SK-N-SH treated with all-trans-retinoic acid at 6 μM for 48 hours (cell line): Measurements from ENCODE around the gene SART3.

ENCODE experiments used
- ATAC-seq: fragments of 200-7000 bp; cut with Tn5 transposase; 3 replicates; pipeline ENCODE4 v1.9.1; 2020; ENCODE audit warnings: mild to moderate bottlenecking, moderate library complexity
- ARNTL ChIP-seq: fragments of 450-650 bp; formaldehyde crosslinking; IDR thresholded peaks from 2 replicates; pipeline ENCODE4 v1.5.0; 2020; ENCODE audit warnings: low read depth, mild to moderate bottlenecking, moderate library complexity, borderline replicate concordance
- BACH2 ChIP-seq: fragments of 250-450 bp; sonication (Bioruptor Pico); IDR thresholded peaks from 2 replicates; pipeline ENCODE4 v1.9.0; 2021; ENCODE audit warnings: mild to moderate bottlenecking, borderline replicate concordance
- CSDC2 ChIP-seq: fragments of 250-450 bp; sonication (Bioruptor Pico); IDR thresholded peaks from 2 replicates; pipeline ENCODE4 v1.5.0; 2020; ENCODE audit warnings: mild to moderate bottlenecking, moderate library complexity
- CSRNP3 ChIP-seq: fragments of 250-450 bp; sonication (Bioruptor Pico); IDR thresholded peaks from 2 replicates; pipeline ENCODE4 v1.5.1; 2021; ENCODE audit warnings: mild to moderate bottlenecking, moderate library complexity
- ESRRG ChIP-seq: fragments of 250-450 bp; sonication (Bioruptor Pico); IDR thresholded peaks from 2 replicates; pipeline ENCODE4 v1.6.1; 2021; ENCODE audit warnings: mild to moderate bottlenecking
- GLIS3 ChIP-seq: fragments of 250-450 bp; sonication (Bioruptor Pico); IDR thresholded peaks from 2 replicates; pipeline ENCODE4 v1.5.0; 2020; ENCODE audit warnings: mild to moderate bottlenecking, moderate library complexity
- ISL1 ChIP-seq: fragments of 250-450 bp; sonication (Bioruptor Pico); IDR thresholded peaks from 2 replicates; pipeline ENCODE4 v2.1.2; 2022; ENCODE audit warnings: mild to moderate bottlenecking, moderate library complexity
- OSR1 ChIP-seq: fragments of 250-450 bp; sonication (Bioruptor Pico); IDR thresholded peaks from 2 replicates; pipeline ENCODE4 v1.8.0; 2022; ENCODE audit warnings: moderate library complexity, mild to moderate bottlenecking, inconsistent platforms
- PPARA ChIP-seq: fragments of 250-450 bp; sonication (Bioruptor Pico); IDR thresholded peaks from 2 replicates; pipeline ENCODE4 v1.5.0; 2020; ENCODE audit warnings: mild to moderate bottlenecking, borderline replicate concordance
- RARB ChIP-seq: fragments of 250-450 bp; sonication (Bioruptor Pico); IDR thresholded peaks from 2 replicates; pipeline ENCODE4 v1.8.0; 2021; ENCODE audit warnings: mild to moderate bottlenecking, moderate library complexity
- SNAI2 ChIP-seq: fragments of 250-450 bp; sonication (Bioruptor Pico); IDR thresholded peaks from 2 replicates; pipeline ENCODE4 v1.5.0; 2020; ENCODE audit warnings: mild to moderate bottlenecking, moderate library complexity
- TCF4 ChIP-seq: fragments of 250-450 bp; sonication (Bioruptor Pico); IDR thresholded peaks from 2 replicates; pipeline ENCODE4 v1.8.0; 2021; ENCODE audit warnings: mild to moderate bottlenecking, moderate library complexity, borderline replicate concordance
- ZC3H10 ChIP-seq: fragments of 250-450 bp; sonication (Bioruptor Pico); IDR thresholded peaks from 2 replicates; pipeline ENCODE4 v1.5.1; 2021; ENCODE audit warnings: mild to moderate bottlenecking, moderate library complexity
- ZFP3 ChIP-seq: fragments of 250-450 bp; sonication (Bioruptor Pico); IDR thresholded peaks from 2 replicates; pipeline ENCODE4 v1.5.0; 2020; ENCODE audit warnings: mild to moderate bottlenecking, moderate library complexity
- ZFP30 ChIP-seq: fragments of 450-650 bp; formaldehyde crosslinking; IDR thresholded peaks from 2 replicates; pipeline ENCODE4 v1.5.0; 2022; ENCODE audit warnings: mild to moderate bottlenecking, moderate library complexity
- ZNF565 ChIP-seq: fragments of 450-650 bp; formaldehyde crosslinking; conservative IDR thresholded peaks from 2 replicates; pipeline ENCODE4 v1.5.0; 2020; ENCODE audit warnings: low read depth, mild to moderate bottlenecking, moderate library complexity
- ZNF70 ChIP-seq: fragments of 450-650 bp; formaldehyde crosslinking; IDR thresholded peaks from 2 replicates; pipeline ENCODE4 v1.5.0; 2020; ENCODE audit warnings: mild to moderate bottlenecking, moderate library complexity
- ZNF8 ChIP-seq: fragments of 450-650 bp; formaldehyde crosslinking; IDR thresholded peaks from 2 replicates; pipeline ENCODE4 v1.5.0; 2020; ENCODE audit warnings: mild to moderate bottlenecking, moderate library complexity
- TF ChIP-seq, protein P1 (sequence below): fragments of 250-450 bp; sonication (Bioruptor Pico); IDR thresholded peaks from 2 replicates; pipeline ENCODE4 v1.5.1; 2020; ENCODE audit warnings: low read depth, mild to moderate bottlenecking, moderate library complexity
- TF ChIP-seq, protein P2 (sequence below): fragments of 250-450 bp; sonication (Bioruptor Pico); IDR thresholded peaks from 2 replicates; pipeline ENCODE4 v1.8.0; 2020; ENCODE audit warnings: mild to moderate bottlenecking, moderate library complexity, borderline replicate concordance
- TF ChIP-seq, protein P3 (sequence below): fragments of 250-450 bp; sonication (Bioruptor Pico); IDR thresholded peaks from 2 replicates; pipeline ENCODE4 v1.5.0; 2020; ENCODE audit warnings: mild to moderate bottlenecking, moderate library complexity
- TF ChIP-seq, protein P4 (sequence below): fragments of 250-450 bp; sonication (Bioruptor Pico); IDR thresholded peaks from 2 replicates; pipeline ENCODE4 v1.8.0; 2021; ENCODE audit warnings: low read depth, mild to moderate bottlenecking, moderate library complexity, borderline replicate concordance

Gene SART3

GRCh38 chr12:108514973-108515814, 45.8 kb downstream of the SART3 start, which contains the start of gene FICD:
Gene FICD (plus strand): TSS chr12:108515277. CDS start chr12:108516973, 1,696 bp downstream.
- TF ChIP-seq, protein P1, sequence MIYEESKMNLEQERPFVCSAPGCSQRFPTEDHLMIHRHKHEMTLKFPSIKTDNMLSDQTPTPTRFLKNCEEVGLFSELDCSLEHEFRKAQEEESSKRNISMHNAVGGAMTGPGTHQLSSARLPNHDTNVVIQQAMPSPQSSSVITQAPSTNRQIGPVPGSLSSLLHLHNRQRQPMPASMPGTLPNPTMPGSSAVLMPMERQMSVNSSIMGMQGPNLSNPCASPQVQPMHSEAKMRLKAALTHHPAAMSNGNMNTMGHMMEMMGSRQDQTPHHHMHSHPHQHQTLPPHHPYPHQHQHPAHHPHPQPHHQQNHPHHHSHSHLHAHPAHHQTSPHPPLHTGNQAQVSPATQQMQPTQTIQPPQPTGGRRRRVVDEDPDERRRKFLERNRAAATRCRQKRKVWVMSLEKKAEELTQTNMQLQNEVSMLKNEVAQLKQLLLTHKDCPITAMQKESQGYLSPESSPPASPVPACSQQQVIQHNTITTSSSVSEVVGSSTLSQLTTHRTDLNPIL = no peak
- TF ChIP-seq ZNF70 (CRISPR knock-in tag) = no peak
- TF ChIP-seq, protein P2, sequence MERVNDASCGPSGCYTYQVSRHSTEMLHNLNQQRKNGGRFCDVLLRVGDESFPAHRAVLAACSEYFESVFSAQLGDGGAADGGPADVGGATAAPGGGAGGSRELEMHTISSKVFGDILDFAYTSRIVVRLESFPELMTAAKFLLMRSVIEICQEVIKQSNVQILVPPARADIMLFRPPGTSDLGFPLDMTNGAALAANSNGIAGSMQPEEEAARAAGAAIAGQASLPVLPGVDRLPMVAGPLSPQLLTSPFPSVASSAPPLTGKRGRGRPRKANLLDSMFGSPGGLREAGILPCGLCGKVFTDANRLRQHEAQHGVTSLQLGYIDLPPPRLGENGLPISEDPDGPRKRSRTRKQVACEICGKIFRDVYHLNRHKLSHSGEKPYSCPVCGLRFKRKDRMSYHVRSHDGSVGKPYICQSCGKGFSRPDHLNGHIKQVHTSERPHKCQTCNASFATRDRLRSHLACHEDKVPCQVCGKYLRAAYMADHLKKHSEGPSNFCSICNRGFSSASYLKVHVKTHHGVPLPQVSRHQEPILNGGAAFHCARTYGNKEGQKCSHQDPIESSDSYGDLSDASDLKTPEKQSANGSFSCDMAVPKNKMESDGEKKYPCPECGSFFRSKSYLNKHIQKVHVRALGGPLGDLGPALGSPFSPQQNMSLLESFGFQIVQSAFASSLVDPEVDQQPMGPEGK = no peak
- no peak for TF ChIP-seq ARNTL (CRISPR knock-in tag)
- TF ChIP-seq, protein P3, sequence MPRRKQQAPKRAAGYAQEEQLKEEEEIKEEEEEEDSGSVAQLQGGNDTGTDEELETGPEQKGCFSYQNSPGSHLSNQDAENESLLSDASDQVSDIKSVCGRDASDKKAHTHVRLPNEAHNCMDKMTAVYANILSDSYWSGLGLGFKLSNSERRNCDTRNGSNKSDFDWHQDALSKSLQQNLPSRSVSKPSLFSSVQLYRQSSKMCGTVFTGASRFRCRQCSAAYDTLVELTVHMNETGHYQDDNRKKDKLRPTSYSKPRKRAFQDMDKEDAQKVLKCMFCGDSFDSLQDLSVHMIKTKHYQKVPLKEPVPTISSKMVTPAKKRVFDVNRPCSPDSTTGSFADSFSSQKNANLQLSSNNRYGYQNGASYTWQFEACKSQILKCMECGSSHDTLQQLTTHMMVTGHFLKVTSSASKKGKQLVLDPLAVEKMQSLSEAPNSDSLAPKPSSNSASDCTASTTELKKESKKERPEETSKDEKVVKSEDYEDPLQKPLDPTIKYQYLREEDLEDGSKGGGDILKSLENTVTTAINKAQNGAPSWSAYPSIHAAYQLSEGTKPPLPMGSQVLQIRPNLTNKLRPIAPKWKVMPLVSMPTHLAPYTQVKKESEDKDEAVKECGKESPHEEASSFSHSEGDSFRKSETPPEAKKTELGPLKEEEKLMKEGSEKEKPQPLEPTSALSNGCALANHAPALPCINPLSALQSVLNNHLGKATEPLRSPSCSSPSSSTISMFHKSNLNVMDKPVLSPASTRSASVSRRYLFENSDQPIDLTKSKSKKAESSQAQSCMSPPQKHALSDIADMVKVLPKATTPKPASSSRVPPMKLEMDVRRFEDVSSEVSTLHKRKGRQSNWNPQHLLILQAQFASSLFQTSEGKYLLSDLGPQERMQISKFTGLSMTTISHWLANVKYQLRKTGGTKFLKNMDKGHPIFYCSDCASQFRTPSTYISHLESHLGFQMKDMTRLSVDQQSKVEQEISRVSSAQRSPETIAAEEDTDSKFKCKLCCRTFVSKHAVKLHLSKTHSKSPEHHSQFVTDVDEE (CRISPR knock-in tag) = no peak
- TF ChIP-seq PPARA (CRISPR knock-in tag) = no peak
- no peak for TF ChIP-seq CSDC2 (CRISPR knock-in tag)
- no peak for TF ChIP-seq ESRRG (CRISPR knock-in tag)
- no peak for TF ChIP-seq ZNF8
- no peak for TF ChIP-seq ZC3H10
- TF ChIP-seq OSR1 = no peak
- TF ChIP-seq RARB (CRISPR knock-in tag) = no peak
- no peak for TF ChIP-seq BACH2 (CRISPR knock-in tag)
- no peak for TF ChIP-seq GLIS3
- TF ChIP-seq CSRNP3 = no peak
- TF ChIP-seq TCF4 (CRISPR knock-in tag) = no peak
- no peak for TF ChIP-seq ZFP3 (CRISPR knock-in tag)
- TF ChIP-seq ZFP30 = no peak
- TF ChIP-seq, protein P4, sequence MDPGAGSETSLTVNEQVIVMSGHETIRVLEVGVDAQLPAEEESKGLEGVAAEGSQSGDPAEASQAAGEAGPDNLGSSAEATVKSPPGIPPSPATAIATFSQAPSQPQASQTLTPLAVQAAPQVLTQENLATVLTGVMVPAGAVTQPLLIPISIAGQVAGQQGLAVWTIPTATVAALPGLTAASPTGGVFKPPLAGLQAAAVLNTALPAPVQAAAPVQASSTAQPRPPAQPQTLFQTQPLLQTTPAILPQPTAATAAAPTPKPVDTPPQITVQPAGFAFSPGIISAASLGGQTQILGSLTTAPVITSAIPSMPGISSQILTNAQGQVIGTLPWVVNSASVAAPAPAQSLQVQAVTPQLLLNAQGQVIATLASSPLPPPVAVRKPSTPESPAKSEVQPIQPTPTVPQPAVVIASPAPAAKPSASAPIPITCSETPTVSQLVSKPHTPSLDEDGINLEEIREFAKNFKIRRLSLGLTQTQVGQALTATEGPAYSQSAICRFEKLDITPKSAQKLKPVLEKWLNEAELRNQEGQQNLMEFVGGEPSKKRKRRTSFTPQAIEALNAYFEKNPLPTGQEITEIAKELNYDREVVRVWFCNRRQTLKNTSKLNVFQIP (CRISPR knock-in tag) = no peak
- TF ChIP-seq SNAI2 = no peak
- peak; percentile 93 for ATAC-seq

DNA sequence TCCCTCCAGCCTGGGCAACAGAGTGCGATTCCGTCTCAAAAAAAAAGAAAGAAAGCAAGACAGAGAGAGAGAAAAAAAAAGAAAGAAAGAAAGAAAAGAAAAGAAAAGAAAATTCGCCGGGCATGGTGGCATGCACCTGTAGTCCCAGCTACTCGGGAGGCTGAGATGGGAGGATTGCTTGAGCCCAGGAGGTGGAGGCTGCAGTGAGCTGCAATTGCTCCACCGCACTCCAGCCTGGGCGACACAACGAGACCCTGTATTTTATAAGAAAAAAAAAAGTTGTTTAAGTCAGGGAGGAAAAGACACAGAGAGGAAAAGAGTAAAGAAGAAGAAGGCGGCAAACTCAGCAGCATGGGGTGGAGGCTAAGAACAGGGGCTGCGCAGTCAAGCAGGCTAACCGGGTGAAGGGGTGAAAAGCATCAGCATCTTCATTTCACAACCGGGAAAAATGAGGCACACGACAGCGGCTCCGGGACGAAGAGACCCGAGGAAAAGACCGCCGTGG, 46.5 kb downstream of the SART3 start:
- peak; percentile 16 for ATAC-seq
- TF ChIP-seq ESRRG (CRISPR knock-in tag) = no peak
- no peak for TF ChIP-seq ZFP3 (CRISPR knock-in tag)
- TF ChIP-seq ISL1 (CRISPR knock-in tag) = no peak
- no peak for TF ChIP-seq ZNF565
- TF ChIP-seq, protein P2 = no peak
- TF ChIP-seq ZC3H10 = no peak
- TF ChIP-seq RARB (CRISPR knock-in tag) = no peak
- no peak for TF ChIP-seq PPARA (CRISPR knock-in tag)
- no peak for TF ChIP-seq OSR1
- no peak for TF ChIP-seq SNAI2
- TF ChIP-seq, protein P1 = no peak
- TF ChIP-seq, protein P4 (CRISPR knock-in tag) = no peak
